Measurements from ENCODE around the gene DYRK1A.
"Not testable (repeated sequence)": the region's sequence is repeated elsewhere in the genome, so short reads cannot be mapped to it uniquely, and the experiment has no call there.

Gene DYRK1A

DNA sequence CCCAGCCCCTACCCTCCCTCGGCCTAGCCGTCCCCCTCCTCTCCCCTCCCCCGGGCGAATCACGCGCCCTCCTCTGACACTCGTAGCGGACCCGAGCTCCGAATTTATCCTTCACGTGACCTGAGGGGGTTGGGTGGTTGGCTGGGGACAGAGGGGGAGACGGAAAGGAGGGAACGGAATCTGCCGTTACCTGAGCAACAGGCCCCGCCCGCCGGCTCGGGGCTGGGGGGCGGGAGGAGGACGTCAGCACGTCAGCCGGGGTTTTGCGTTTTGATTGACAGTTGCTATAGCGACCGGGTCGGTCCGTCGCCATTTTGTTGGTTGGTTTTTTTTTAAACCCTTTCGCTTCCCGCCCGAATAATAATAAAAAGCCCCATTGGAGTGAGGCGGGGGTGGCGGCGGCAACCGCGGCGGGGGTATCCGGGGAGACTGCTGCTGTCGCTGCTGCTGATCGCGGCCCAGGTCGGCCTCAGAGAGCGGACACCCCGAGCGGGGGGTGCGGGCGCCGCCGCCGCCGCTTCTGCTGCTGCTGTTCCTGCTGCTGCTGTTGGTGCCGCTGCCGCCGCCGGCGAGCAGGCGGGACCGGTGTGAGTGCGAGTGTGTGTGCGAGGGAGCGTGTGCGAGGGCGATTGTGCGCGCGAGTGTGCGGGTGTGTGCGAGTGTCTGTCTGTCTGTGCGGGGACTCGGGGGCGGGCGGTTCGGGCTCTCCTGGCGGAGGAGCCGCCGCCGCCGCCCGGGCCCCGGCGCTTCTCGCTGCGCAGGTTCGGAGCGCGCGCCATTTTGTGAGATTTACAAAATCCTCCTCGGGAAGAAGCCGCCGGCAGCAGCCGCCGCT, at the start of gene DYRK1A:
Gene DYRK1A (plus strand): TSS at position 292 of the 835 bp plus-strand sequence. CDS start 53,602 bp downstream, outside the sequence.
- DNase-seq = peak; percentile 98

DNA sequence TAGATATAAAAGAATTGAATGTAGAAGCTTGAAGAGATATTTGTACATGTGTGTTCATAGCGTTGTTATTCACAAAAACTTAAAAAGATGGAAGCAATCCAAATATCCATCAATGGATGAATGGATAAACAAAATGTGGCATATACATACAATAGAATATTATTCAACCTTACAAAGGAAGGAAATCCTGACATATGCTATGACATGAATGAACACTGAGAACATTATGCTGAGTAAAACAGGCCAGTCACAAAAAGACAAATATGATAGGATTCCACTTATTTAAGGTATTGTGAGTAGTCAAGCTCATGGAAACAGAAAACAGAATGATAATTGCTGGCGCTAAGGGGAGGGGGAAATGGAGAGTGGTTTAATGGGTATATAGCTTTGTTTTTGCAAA, 47.0 kb upstream of the DYRK1A start:
- DNase-seq = no peak

DNA sequence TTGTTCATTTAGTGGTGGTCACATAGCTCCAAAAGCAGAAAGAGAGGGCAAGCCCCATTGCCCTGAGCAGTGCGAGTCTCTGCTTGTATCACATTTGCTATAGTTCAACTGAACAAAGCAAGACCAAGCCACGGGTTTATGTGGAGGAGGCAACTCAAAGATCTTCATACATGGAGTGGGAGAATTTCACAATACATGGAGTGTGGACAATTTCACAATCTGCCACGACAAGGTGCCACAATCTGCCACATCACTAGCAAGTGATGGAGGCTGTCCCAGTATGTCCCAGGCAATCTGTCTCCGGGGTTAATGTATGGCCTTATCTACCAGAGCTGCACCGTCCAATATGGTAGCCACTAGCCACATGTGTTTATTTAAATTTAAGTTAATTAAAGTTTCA, 44.5 kb upstream of the DYRK1A start:
- no peak for DNase-seq

DNA sequence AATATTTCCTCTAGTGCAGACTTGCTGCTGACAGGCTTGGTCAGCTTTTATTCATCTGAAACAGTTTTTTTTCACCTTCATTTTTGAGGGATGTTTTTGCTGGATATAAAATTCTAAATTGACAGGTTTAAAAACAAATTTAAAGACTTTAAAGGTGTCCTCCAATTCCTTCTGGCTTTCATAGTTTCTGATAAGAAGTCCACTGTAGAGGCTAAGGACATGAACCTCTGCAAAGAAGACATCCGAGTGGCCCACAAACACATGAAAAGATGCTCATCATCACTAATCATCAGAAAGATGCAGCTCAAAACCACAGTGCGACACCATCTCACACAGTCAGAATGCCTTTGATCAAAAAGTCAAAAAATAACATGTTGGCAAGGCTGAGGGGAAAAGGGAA, 42.0 kb upstream of the DYRK1A start:
- DNase-seq = no peak

DNA sequence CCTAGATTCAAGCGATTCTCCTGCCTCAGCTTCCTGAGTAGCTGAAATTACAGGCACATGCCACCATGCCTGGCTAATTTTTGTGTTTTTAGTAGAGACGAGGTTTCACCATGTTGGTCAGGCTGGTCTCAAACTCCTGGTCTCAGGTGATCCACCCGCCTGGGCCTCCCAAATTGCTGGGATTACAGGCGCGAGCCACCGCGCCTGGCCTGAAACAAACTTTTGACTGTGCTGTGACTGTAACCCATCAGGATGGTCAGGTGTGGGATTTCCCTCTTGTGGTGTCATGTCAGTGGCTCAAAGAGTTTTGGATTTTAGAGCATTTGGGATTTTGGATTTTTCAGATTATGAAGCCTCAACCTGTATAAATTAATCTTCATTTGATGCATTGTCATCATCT, 38.4 kb upstream of the DYRK1A start:
- DNase-seq = not testable (repeated sequence)

DNA sequence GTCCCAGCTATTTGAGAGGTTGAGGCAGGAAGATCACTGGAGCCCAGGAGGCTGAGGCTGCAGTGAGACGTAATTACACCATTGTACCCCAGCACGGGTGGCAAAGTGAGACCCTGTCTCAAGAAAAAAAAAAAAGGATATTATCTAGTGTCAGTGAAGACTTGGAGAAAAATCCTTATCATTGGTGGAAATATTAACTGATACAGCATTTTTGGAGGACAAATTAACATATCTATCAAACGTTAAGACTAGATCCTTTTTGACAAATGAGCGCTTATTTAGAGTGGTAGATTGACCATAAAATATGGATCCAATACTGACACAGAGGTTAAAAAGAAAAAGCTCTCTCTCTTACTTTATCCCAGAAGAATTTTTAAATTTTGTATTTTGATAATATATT, 35.2 kb upstream of the DYRK1A start:
- no peak for DNase-seq

DNA sequence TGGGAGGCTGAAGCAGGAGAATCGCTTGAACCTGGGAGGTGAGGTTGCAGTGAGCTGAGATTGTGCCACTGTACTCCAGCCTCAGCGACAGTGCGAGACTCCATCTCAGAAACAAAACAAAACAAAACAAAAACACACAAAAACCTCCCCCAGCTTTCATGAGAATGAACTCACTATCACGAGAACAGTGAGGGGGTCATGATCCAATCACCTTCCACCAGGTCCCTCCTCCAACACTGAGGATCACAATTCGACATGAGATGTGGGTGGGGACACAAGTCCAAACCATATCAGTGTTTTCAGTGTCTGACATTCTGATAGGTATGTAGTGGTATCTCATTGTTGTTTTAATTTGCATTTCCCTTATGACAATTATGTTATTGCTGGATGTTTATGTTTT, 31.5 kb upstream of the DYRK1A start:
- no peak for DNase-seq

DNA sequence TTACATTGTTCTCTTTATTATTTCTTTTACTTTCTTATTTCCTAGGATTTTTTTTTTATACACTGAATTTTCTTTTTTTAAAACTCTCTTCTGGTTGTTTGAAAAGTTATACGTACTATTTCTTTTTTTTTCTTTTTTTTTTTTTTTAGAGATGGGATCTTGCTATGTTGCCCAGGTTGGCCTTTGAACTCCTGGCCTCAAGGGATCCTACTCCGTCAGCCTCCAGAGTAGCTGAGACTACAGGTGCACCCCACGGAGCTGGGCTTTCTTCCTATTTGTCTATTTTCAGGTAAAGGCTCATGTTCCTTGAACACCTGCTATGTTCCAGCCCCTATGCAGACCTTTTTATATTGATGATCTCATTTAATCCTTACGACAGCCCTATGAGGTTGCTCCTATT, 29.4 kb upstream of the DYRK1A start:
- DNase-seq = no peak

DNA sequence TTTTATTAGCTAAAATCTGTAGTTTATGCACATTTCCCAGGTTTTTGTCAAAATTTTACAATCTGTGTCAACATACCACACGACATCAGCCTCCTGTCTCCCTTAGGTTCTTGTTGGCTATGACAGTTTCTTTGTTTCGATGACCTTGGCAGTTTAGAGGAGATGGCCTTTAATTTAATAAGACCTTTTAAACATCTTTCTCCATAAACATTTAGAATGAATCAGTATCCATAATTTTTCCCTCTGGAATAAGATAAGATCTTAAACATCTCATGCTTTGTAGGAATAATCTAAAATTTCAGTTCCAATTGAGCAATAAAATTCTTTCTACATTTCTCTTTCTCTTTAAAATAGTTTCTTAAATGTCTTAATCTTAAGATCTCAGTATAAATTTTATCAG, 28.7 kb upstream of the DYRK1A start:
- no peak for DNase-seq

DNA sequence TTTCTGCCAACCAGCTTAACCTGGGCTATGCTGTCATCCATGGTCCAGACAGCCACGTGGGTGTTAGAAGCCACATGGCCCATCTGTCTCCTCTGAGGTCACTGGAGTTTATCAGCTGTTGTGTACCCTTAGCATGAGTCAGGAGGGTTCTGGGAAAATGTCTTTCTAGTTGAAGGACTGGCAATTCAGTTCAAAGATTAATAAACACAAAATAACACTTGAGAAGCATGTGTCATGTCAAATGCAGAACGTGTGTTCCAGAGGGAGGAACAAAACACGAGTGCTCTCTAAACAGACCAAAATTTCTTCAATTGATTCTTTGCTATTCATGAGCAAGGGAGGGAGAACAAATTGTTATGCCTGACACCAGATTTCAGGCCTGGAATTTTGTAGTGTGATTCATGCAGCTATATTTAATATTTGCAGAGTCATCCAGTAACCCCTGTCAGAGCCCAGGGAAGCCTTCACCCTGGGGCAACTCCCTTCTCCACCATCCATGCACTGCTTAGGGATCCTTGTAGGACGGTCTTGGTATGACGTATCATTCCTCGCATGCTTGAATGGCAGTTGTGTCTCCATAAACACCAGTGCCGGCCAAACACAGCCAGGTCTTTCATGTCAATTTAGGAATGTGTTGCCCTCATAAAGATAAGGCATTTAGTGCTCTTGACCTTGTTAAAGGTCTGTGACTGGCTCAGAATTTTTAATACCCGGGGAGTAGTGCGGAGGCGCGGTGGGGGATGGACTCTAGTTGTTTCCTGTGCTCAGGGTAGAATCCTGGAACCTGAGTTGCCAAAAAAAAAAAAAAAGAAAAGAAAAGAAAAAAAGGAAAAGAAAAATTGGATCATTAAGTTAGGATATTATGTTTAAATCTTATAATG, 27.7 kb upstream of the DYRK1A start:
- DNase-seq = no peak

DNA sequence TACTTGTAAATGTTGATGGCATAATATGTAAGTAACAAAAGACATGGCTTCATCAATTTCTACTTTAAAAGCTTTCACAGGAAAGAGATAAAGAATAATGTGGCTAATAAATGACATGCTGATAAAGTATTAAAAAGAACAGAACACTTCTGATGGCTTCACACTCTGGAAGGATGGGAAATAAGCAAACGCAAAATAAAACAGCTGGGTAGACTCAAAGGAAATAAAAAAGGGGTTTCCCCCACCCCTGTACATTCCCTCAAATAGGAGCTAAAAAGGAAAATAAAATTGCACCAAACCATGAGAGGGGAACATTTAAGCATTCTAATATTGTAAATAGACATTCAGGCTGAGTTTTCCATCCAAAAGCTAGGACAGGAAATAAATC, 27.0 kb upstream of the DYRK1A start:
- DNase-seq = no peak

DNA sequence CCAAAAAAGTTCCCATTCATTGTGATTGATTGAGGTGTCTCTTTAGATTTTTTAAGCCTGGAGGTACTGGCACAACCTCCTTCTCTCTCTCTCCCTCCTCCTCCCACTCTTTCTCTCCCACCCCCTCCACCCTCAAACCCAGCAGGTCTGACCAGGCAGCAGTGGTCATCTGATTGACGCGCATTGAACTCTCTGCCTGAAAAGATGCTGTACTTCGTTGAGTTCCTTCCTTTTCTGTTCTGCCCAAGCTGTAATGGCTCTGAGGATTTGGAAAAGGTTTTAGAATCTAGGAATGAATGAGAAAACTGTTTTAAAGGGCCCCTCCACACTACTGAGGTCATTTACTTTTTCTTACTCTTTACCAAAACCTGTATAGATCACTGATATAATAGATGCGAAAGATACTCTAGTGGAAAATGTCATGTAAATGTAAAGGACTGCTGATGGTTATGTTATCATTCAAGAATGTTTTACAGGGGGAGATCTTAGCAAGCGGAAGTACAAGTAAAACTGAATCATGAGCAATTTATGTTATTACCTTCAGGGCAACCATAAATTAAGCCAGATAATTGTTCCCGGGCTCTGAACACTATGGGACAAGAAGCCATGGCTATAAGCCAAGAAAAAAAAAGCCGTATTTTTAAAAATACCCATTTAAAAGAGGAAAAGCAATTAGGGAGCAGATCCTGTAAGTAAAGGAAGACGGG, 25.2 kb upstream of the DYRK1A start:
- DNase-seq = no peak

DNA sequence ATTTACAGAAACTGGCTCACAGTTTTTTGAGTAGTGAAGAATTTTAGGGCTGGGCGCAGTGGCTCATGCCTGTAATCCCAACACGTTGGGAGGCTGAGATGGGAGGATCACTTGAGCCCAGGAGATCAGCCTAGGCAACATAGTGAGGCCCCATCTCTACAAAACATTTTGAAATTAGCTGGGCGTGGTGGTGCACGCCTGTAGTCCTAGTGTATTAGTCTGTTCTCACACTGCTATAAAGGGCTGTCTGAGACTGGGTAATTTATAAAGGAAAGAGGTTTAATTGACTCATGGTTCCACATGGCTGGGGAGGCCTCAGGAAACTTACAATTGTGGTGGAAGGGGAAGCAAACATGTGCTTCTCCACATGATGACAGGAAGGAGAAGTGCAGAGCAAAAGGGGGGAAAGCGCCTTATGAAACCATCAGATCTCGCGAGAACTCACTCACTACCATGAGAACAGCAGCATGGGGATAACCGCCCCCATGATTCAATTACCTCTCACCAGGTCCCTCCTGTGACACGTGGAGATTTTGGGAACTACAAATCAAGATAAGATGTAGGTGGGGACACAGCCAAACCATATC, 24.4 kb upstream of the DYRK1A start:
- no peak for DNase-seq

DNA sequence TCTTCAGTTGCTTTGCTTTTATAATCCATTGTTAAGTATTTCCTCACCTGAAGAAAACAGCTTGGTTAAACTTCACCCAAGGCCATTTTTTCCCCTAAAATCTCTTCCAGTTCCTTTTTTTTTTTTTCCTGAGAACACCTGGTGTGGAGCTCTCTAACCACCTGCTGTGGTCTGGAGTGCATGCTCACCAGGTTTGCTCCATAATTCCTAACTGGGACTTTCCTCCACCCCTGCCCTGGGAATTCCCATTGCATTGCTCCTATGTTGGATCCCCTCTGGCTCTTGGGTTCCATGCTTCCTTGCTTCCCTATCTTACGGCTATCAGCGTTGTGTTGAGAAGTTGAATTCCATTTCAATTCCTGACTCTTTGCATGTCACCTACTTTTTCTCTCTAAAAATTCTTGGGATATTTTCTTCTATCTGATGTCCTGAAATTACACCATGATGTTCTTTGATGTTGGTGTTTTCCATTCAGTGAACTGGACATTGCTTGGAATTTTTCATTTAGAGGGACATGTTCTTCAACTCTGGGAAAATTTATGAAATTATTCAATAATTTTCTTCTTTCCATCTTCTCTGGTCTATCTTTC, 19.6 kb upstream of the DYRK1A start:
- DNase-seq = no peak

DNA sequence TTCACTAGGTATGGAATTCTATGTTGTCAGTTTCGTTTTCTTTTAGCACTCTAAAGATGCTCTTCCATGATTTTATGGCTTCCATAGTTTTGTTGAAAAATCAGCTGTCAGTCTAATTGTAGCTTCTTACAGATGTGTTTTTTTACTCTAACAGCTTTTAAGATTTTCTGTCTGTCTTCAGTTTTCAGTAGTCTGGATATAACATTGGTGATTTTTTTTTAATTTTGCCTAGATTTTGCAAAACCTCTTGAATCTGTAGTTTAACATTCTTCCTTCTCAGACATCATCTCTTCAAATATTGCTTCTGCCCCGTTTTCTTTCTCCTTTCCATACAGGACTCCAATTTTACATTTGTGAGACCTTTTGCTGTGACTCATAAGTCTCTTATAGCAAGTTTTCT, 17.9 kb upstream of the DYRK1A start:
- DNase-seq = no peak

DNA sequence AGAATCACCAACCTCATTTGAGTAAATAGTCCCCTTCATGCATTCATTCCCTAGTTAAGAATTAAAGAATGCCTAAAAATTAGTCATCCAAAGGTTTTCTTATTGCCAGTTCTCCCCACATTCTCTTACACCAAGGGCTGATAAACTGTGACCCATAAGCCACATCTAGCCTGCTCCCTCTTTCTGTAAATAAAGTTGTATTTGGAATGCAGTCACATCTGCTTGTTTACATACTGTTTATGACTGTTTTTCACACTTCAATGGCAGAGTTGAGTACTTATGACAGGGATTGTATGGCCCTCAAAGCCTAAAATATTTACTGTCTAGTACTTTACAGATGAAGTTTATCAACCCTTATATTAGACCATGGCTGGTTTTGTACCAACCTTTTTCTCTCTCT, 16.1 kb upstream of the DYRK1A start:
- no peak for DNase-seq

DNA sequence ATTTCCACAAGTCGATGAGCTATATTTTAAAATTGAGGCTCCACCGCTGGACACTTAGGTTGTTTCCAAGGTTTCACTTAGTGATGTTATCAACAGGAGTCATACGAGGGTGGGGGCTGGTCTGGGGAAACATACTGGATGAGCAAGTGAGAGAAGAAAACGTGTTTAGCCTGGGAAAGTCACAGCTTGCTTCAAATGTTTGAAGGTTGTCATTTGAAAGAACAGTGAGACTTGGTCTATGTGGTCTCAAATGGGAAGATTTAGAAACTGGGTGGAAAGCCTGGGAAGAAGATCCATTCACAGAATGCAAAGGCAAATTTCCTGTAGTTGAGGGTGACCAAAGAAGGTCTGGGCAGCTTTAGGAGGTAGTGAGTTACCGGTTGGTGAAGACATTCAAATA, 9.9 kb upstream of the DYRK1A start:
- DNase-seq = no peak

DNA sequence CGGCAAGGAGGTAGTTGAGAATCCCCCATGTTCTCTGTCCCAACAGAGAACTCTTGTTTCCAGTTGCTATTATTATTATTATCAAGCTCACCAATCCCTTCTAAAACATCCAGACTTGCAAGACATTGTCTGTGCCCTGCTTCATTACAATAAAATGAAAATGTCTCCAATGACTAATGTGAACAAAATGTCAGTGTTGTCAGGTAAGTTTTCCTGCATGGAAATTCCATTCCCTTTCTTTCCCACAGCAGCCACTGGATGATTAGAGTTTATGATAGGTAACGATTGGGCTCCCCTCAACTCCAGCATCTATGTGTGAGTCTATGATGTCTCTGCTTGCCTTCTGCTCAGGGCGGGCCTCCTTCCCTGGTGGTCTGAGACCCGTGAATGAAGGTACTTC, 8.9 kb upstream of the DYRK1A start:
- no peak for DNase-seq

DNA sequence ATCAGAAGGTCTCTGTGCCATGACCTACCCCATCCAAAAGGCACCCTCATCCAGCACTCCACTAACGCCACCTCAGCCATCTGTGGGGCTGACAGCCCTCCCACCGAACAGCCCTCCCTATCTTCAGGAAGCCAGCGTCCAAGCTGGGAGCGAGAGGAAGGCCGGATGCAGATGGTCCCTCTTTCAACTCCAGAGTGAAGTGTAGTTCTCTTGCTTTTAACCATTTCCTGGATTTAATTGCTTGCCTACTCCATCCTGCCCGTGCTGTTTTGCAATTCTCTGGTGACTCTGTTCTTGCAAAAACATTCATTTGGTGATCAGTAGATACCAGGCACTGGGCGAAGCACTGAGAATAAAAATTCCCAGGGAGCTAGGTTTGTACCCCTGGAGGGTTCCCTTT, 8.2 kb upstream of the DYRK1A start:
- no peak for DNase-seq

DNA sequence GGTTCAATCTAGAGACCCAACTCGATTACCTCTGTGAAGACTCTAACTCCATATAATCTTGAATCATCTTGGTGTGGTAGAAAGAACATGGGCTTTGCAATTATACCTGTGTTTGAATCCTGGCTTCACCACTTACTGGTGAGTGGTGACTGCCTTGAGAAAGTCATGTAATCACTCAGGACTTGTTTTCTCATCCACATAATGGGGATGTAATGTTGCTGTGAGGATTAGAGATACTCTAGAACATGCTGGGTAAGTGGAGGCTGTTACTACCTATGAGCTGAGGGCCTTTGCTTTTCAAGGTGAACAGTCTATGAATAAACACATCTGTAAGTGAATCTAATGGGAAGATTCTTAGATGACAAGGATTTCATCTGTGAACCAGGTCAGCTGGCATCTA, 2.6 kb upstream of the DYRK1A start:
- no peak for DNase-seq

DNA sequence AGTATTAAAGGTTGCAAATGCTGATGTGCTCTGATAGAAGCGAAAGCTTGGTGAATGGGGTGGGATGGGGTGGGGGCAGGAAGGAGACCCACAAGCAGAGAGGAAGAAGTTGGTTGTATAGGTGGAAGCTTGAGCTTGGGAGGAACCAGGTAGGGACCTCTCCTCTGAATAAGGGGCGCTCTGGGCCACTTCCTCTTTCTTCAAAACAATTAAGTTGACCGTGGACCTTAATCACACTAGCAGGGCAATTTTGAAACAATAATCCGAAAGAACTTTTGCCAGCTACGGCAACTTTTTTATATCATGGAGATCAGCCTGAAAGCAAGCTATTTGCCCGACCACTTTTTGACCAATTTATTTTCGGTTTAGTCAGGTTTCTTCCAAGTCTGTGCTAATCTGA, 1.9 kb upstream of the DYRK1A start:
- DNase-seq = no peak
